Heart left ventricle (tissue), 16 donors: ENCODE data around the gene VCPKMT. TPM values are rescaled to one million over a fixed set of nuclear protein-coding genes. Genes with fewer than 3 reads are reported as not detected.

Experiments used
- ATAC-seq, 4 donors: fragments of 200-7000 bp; cut with Tn5 transposase; one replicate each; pipeline ENCODE4 v1.9.1; 2020 to 2022; ENCODE audit warnings: moderate library complexity in 4 of 4, mild to moderate bottlenecking in 3 of 4, moderate number of reproducible peaks in 1 of 4
- DNase-seq, 5 donors: peaks; one replicate each; pipeline ENCODE4 v3.0.0-alpha.2; 2020
- H3K27ac ChIP-seq, 12 donors: fragments of 200-600 bp; sonication (generic) in 4 of 12; one replicate each; pipeline versions ENCODE4 v1.5.0 to v1.8.0; 2016 to 2022; ENCODE audit warnings: mild to moderate bottlenecking in 2 of 12
- H3K27me3 ChIP-seq, 9 donors: fragments of 200-600 bp; sonication (generic) in 2 of 9; one replicate each; pipeline versions ENCODE4 v1.5.1 to v1.8.0; 2016 to 2022; ENCODE audit warnings: mild to moderate bottlenecking in 3 of 9
- H3K36me3 ChIP-seq, 9 donors: fragments of 200-600 bp; sonication (generic) in 2 of 9; one replicate each; pipeline versions ENCODE4 v1.5.0 to v1.8.0; 2018 to 2022; ENCODE audit warnings: mild to moderate bottlenecking in 2 of 9
- H3K4me1 ChIP-seq, 12 donors: fragments of 200-600 bp; sonication (generic) in 4 of 12; one replicate each; pipeline versions ENCODE4 v1.5.0 to v1.8.0; 2016 to 2022; ENCODE audit warnings: mild to moderate bottlenecking in 3 of 12
- H3K4me3 ChIP-seq, 12 donors: fragments of 200-600 bp; sonication (generic) in 4 of 12; one replicate each; pipeline versions ENCODE4 v1.5.0 to v1.8.0; 2017 to 2022; ENCODE audit warnings: mild to moderate bottlenecking in 9 of 12, moderate library complexity in 4 of 12
- H3K9me3 ChIP-seq, 12 donors: fragments of 200-600 bp; sonication (generic) in 4 of 12; one replicate each; pipeline versions ENCODE4 v1.5.0 to v1.8.0; 2016 to 2022; ENCODE audit warnings: mild to moderate bottlenecking in 1 of 12
- CTCF ChIP-seq, 12 donors: fragments of 200-600 bp; sonication (generic) in 4 of 12; IDR thresholded peaks; one replicate each; pipeline versions ENCODE4 v1.5.0 to v1.8.0; 2018 to 2022; ENCODE audit warnings: antibody characterized with exemption in 12 of 12, mild to moderate bottlenecking in 5 of 12
- POLR2A ChIP-seq, 2 donors: fragments of 450-650 bp; IDR thresholded peaks; one replicate each; pipeline ENCODE4 v1.6.1; 2017; ENCODE audit warnings: antibody characterized with exemption in 2 of 2, mild to moderate bottlenecking in 2 of 2, moderate library complexity in 2 of 2
- WGBS, 4 donors: extraction: QIAGEN DNeasy Blood & Tissue Kit in 2 of 4; methylation state at CpG; one replicate each; pipeline versions ENCODE4 v1.1.5 to v1.1.7; 2013 to 2018; 5-methylcytosine and 5-hydroxymethylcytosine counted together
- intact Hi-C, 10 donors: fragments of 100-400 bp; cut with DNase I; formaldehyde crosslinking; loops; one replicate each; pipeline versions ENCODE4 v1.11.1 to v1.14.2; 2022
- polyA plus RNA-seq, 2 donors: library from polyadenylated mRNA; stranded (reverse); fragments of 200-250 nt; gene quantifications; one replicate each; pipeline ENCODE4 v1.2.3, GENCODE V29; 2013
- total RNA-seq, 9 donors: library from RNA; depleted of rRNA in 2 of 9; stranded (reverse); fragments of >200 nt in 2 of 9; fragmentation: NEBNext Ultra II Directional in 3 of 9; extraction: Animal tissue kit (Norgen Biotek cat#: 25700) in 3 of 9; gene quantifications; one replicate each; pipeline versions ENCODE4 v1.1.0 to v1.2.4, GENCODE V29; 2016 to 2023
- donor health status: ischemic (EF 13 %, LVEDD 7.1; RV severe dilation, severe dysfunction).
- donor health status: healthy with polysubstance abuse.
- donor health status: DM: no; HTN: yes; CAD: no.
- donor health status: DM: no; HTN: no; CAD: no.
- donor health status: ischemic (EF 25% LVEDD 6.9; RV normal size, moderate dysfunction).
- donor health status: ischemic (EF 25% LVEDD 5.7; RV mildly dilated, moderate dysfunction).
- donor health status: healthy.
- donor health status: DM: yes; HTN: yes; CAD: no.
- donor health status: ischemic (EF 35%, LVEDD 5.7; RV mildly dilated, moderate dysfunction).
- donor health status: nonischemic (EF 11% LVEDD 7.7; RV severe dilation, severe dysfunction).
- donor health status: DM: yes; HTN: yes; CAD: no.
- donor health status: PGD.
- donor health status: ischemic (EF 29% LVEDD 5.4; RV normal size, mild dysfunction).
- donor health status: nonischemic (EF 23%, LVEDD 6.1; RV moderate dilation, normal function).

The VCPKMT gene
- total and polyA plus RNA-seq, 11 donors: 0.95 to 7.1 (median 3.1) TPM

- no peak for TF ChIP-seq CTCF (IDR thresholded peaks at IDR 0.05)
- no peak for TF ChIP-seq POLR2A (IDR thresholded peaks at IDR 0.05)
- intact Hi-C loops: no loop called here
- Histone ChIP-seq H3K27ac (no peak overlapping the region), H3K27me3 (no peaks in the 10 kb centered on the region), H3K36me3 (peaks cover 0 to 10% (median 0%) of the 10 kb centered on the region in 9 donors), H3K4me3 (no peak overlapping the region), H3K4me1 (peaks cover 0 to 45% (median 0%) of the 10 kb centered on the region in 12 donors), H3K9me3 (no peaks in the 10 kb centered on the region)
- ATAC-seq (no peak), DNase-seq (no peak)
- 85 to 92% (median 89%) methylated on average over 5 of the region's 5 CpGs for WGBS, 4 donors
Measured at GRCh38 chr14:50089208-50089607, 27.2 kb downstream of the VCPKMT start.

GRCh38 chr14:50088731-50089130 is 27.6 kb downstream of the VCPKMT start:
- ATAC-seq (no peak), DNase-seq (no peak)
- no peaks in the 10 kb centered on the region for H3K9me3 ChIP-seq
- intact Hi-C loops: no loop called here
- peaks cover 0 to 50% (median 0%) of the 10 kb centered on the region in 12 donors for H3K4me1 ChIP-seq
- no peak overlapping the region for H3K27ac ChIP-seq
- 49 to 83% (median 50%) methylated on average over 2 of the region's 2 CpGs for WGBS, 4 donors
- peaks cover 0 to 10% (median 0%) of the 10 kb centered on the region in 9 donors for H3K36me3 ChIP-seq
- no peak overlapping the region for H3K4me3 ChIP-seq
- no peak for TF ChIP-seq CTCF (IDR thresholded peaks at IDR 0.05)
- TF ChIP-seq POLR2A (IDR thresholded peaks at IDR 0.05): no peak
- no peaks in the 10 kb centered on the region for H3K27me3 ChIP-seq

- Histone ChIP-seq H3K4me1 (peaks cover 0 to 56% (median 0%) of the 10 kb centered on the region in 12 donors), H3K36me3 (peaks cover 0 to 10% (median 0%) of the 10 kb centered on the region in 9 donors), H3K27ac (peak overlapping the region in 1 of 12 donors; percentile 44), H3K4me3 (no peak overlapping the region), H3K27me3 (no peaks in the 10 kb centered on the region), H3K9me3 (no peaks in the 10 kb centered on the region)
- no peak for TF ChIP-seq POLR2A (IDR thresholded peaks at IDR 0.05)
- no peak for TF ChIP-seq CTCF (IDR thresholded peaks at IDR 0.05)
- DNase-seq (no peak), ATAC-seq (no peak)
- WGBS, 4 donors: 79 to 92% (median 89%) methylated on average over 2 of the region's 2 CpGs
- intact Hi-C loops: no loop called here
Measured at GRCh38 chr14:50088117-50088515, 28.3 kb downstream of the VCPKMT start.

DNA sequence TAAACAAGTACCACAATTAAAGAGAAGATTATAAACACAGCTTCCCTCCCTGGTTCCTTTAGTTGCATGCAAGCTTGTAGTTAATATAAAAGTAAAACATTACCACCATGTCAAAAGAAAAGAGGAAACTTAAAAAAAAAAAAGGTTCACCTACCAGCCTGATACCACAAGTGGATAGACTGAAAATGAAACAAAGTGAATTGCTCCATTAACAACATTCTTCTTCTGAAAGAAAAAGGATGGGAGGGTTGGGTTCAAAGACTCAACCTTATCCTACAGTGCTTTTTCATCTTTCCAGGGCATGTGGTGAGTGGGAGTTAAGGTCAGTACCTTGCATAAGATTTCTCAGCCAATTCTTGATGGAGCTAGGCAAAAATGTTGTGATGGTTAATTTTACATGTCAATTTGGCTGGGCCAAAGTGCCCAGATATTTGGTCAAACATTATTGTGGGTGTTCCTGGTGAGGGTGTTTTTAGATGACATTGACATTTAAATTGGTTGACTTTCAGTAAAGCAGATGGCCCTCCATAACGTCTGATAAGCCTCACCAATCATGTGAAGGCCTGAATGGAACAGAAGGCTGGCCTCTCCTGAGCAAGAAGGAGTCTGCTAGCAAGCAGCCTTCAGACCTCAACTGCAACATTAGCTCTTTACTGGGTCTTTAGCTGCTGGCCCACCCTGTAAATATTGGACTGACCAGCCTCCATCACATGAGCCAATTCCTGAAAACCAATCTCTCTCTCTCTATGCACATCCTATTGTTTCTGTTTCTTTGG is 28.8 kb downstream of the VCPKMT start:
- Histone ChIP-seq H3K27me3 (no peaks in the 10 kb centered on the region), H3K4me1 (peaks cover 0 to 62% (median 0%) of the 10 kb centered on the region in 12 donors), H3K9me3 (no peaks in the 10 kb centered on the region), H3K27ac (peak overlapping the region in 1 of 12 donors; percentile 44), H3K36me3 (peaks cover 0 to 10% (median 0%) of the 10 kb centered on the region in 9 donors), H3K4me3 (no peak overlapping the region)
- no peak for DNase-seq
- TF ChIP-seq POLR2A (IDR thresholded peaks at IDR 0.05): no peak
- ATAC-seq: no peak
- 38 to 56% (median 47%) methylated on average over 1 of the region's 1 CpG for WGBS, 4 donors
- intact Hi-C loops: no loop called here
